Measurements from ENCODE around the gene SMIM45.

The SMIM45 gene

DNA sequence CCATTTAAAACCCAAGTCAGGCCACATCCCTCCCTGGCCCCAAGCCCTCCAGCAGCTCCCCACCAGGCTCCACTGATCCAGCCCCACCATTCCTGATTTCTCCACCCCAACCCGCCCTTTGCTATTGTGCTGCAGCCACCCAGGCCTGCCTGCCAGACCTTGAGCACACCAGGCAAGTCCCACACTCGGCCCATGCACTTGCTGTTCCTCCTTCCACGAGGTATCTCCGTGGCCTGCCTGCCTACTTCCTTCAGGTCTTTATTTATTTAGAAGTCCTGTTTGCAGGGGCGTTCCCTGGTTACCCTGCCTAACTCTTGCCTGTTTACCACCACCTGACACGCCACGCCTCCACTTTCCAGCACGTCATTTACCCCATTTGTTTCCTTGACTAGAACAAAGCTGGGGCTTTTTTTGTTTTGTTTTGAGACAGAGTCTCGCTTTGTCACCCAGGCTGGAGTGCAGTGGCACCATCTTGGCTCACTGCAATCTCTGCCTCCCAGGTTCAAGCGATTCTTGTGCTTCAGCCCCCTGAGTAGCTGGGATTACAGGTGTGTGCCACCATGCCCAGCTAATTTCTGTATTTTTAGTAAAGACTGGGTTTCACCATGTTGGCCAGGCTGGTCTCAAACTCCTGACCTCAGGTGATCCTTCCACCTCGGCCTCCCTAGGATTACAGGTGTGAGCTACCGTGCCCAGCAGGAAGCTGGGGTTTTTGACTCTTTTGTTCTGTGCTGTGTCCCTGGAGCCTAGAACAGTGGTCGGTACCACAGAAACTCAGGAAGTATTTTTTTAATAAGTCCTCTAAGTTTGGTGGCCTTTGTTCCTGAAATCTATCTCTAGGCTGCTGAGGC, 11.7 kb upstream of the SMIM45 start:
- BruUV-seq (replicated peaks): no TSS peak
- H3K79me1 ChIP-seq (ENCODE audit: low read depth in 1 of 2, low read length in 2 of 2): peaks cover 0 to 17% of the 10 kb centered on the region in 2 experiments; a peak in 2 of 4 replicates
- H2BK120ac ChIP-seq (ENCODE audit: low read depth, low read length): no peak overlapping the region
- H3K9ac ChIP-seq (ENCODE audit: low read depth, low read length): no peak overlapping the region
- no peak overlapping the region for H3K4me3 ChIP-seq (ENCODE audit: insufficient read depth, low read depth, low read length)
- no peaks in the 10 kb centered on the region for H3K9me3 ChIP-seq (ENCODE audit: control insufficient read depth, insufficient read depth, low read length)
- H2AK9ac ChIP-seq (replicated peaks; ENCODE audit: low read depth, low read length, poor library complexity): no peak overlapping the region
- no peaks in the 10 kb centered on the region for H3K9me1 ChIP-seq (ENCODE audit: insufficient read depth, low read length)
- H2BK20ac ChIP-seq (ENCODE audit: low read depth, low read length): no peak overlapping the region
- in situ Hi-C loops (cut with MboI; ENCODE audit: low sequenced_read_pairs): loop anchor here (5.0 kb wide), 1 partner anchor 243 kb away; the partner anchor contains the start of gene MEI1
- DNase-seq (no peak), ATAC-seq (ENCODE audit: low read depth) (no peak)
- intact Hi-C loops (cut with micrococcal nuclease): no loop called here
- peak overlapping the region; percentile 2; the same call in 1 of the 2 replicates for H2AK5ac ChIP-seq (ENCODE audit: low read depth, low read length)
- H3K18ac ChIP-seq (ENCODE audit: low read depth, low read length): no peak overlapping the region
- H3K4ac ChIP-seq (ENCODE audit: low read depth, low read length): peak overlapping the region; percentile 15; the same call in 1 of the 2 replicates
- no peak overlapping the region for H3K56ac ChIP-seq (ENCODE audit: extremely low read depth, insufficient read depth, low read length)
- H4K91ac ChIP-seq (ENCODE audit: insufficient read depth, low read depth, low read length): no peak overlapping the region; the same call in 1 of the 2 replicates
- H3K36me3 ChIP-seq (ENCODE audit: control insufficient read depth, insufficient read depth, low read length): no peaks in the 10 kb centered on the region
- no peak overlapping the region for H3K14ac ChIP-seq (replicated peaks; ENCODE audit: low read depth, low read length)
- H3K27me3 ChIP-seq (ENCODE audit: control insufficient read depth, insufficient read depth, low read length): no peaks in the 10 kb centered on the region
- no peak overlapping the region for H3K27ac ChIP-seq (ENCODE audit: insufficient read depth, low read length)
- CTCF ChIA-PET: interaction anchor here (0.6 to 2.0 kb wide), 11 partner anchors 12 to 246 kb away, joined by 3 to 26 read pairs (median 4); partner anchors contain the start of gene TNFRSF13C
- H2BK15ac ChIP-seq (ENCODE audit: low read depth, low read length): no peak overlapping the region
- 78% methylated on average over 4 of the region's 13 CpGs; no CpG with 5 or more reads in 1 of the 2 experiments for WGBS, 2 experiments (ENCODE audit: extremely low coverage in 2 of 2, insufficient read length in 1 of 2)
- H4K5ac ChIP-seq (ENCODE audit: low read depth, low read length): no peak overlapping the region
- peak overlapping the region in 1 of 2 experiments; percentile 16; a peak in 1 of 4 replicates for H4K8ac ChIP-seq (ENCODE audit: low read depth in 2 of 2, low read length in 2 of 2)
- H3K4me2 ChIP-seq (ENCODE audit: low read depth, low read length): no peak overlapping the region
- no peak overlapping the region for H3K23ac ChIP-seq (ENCODE audit: low read depth, low read length)
- H2AFZ ChIP-seq (replicated peaks; ENCODE audit: low read length, poor library complexity): peak overlapping the region; percentile 49
- peaks cover 6% of the 10 kb centered on the region; the same call in 1 of the 2 replicates for H4K20me1 ChIP-seq (ENCODE audit: insufficient read depth, low read length)
- dilution Hi-C loops (cut with HindIII; ENCODE audit: low sequenced_read_pairs, unreplicated experiment): no loop called here
- H3K4me1 ChIP-seq (ENCODE audit: control insufficient read depth, insufficient read depth, low read length): peaks cover 8% of the 10 kb centered on the region
- POLR2A ChIA-PET (ENCODE audit: unreplicated experiment): interaction anchor here (0.5 kb wide), 1 partner anchor 225 kb away, joined by 3 read pairs; no protein-coding TSS in a partner anchor
- H2BK5ac ChIP-seq (ENCODE audit: low read depth, low read length, poor library complexity, severe bottlenecking): no peak overlapping the region
- TF ChIP-seq RAD21 (IDR thresholded peaks at IDR 0.05; ENCODE audit: low read length) (no peak), RCOR1 (IDR thresholded peaks at IDR 0.05; ENCODE audit: insufficient replicate concordance, low read length) (no peak), MAZ (IDR thresholded peaks at IDR 0.05; ENCODE audit: borderline replicate concordance, low read depth, low read length) (no peak), CHD1 (IDR thresholded peaks at IDR 0.05; ENCODE audit: low read depth, low read length) (no peak), CTCF (conservative IDR thresholded peaks at IDR 0.05; ENCODE audit: low read depth, low read length) (no peak), USF2 (IDR thresholded peaks at IDR 0.05; ENCODE audit: low read depth, low read length) (no peak), NFE2L2 (IDR thresholded peaks at IDR 0.05; ENCODE audit: low read depth, low read length) (no peak), POLR2A (IDR thresholded peaks at IDR 0.05; ENCODE audit: low read depth, low read length) (no peak), RFX5 (IDR thresholded peaks at IDR 0.05; ENCODE audit: low read depth, low read length) (no peak), MXI1 (IDR thresholded peaks at IDR 0.05; ENCODE audit: borderline replicate concordance, low read depth, low read length) (no peak), CEBPB (IDR thresholded peaks at IDR 0.05; ENCODE audit: low read depth, low read length) (no peak), MAFK (IDR thresholded peaks at IDR 0.05; ENCODE audit: low read depth, low read length) (no peak), FOS (IDR thresholded peaks at IDR 0.05; ENCODE audit: low read depth, low read length) (no peak)
- TF ChIP-seq, protein P1, sequence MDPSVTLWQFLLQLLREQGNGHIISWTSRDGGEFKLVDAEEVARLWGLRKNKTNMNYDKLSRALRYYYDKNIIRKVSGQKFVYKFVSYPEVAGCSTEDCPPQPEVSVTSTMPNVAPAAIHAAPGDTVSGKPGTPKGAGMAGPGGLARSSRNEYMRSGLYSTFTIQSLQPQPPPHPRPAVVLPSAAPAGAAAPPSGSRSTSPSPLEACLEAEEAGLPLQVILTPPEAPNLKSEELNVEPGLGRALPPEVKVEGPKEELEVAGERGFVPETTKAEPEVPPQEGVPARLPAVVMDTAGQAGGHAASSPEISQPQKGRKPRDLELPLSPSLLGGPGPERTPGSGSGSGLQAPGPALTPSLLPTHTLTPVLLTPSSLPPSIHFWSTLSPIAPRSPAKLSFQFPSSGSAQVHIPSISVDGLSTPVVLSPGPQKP (IDR thresholded peaks at IDR 0.05; ENCODE audit: borderline replicate concordance, low read depth, low read length): no peak

Measured in IMR-90 (cell line).